Transverse colon (tissue), 4 donors: ENCODE results near the gene CLDN20.
A peak's percentile ranks its signal among the peaks of the same experiment; 100 is the strongest.

Source experiments
- CTCF ChIP-seq, 5 experiments: fragments of 200-600 bp in 3 of 5; fragments of 450-650 bp in 2 of 5; sonication (generic) in 3 of 5; IDR thresholded peaks; 1 replicate in 2 of 5; 2 replicates in 3 of 5; pipeline ENCODE4 v1.5.1; 2016 to 2017; ENCODE audit warnings: antibody characterized with exemption in 5 of 5, inconsistent platforms in 3 of 5, mild to moderate bottlenecking in 2 of 5, moderate library complexity in 1 of 5
- POLR2AphosphoS5 ChIP-seq, 3 donors: sonication (generic); formaldehyde crosslinking; IDR thresholded peaks; one replicate each; pipeline ENCODE4 v1.6.1; 2016; ENCODE audit warnings: antibody characterized with exemption in 3 of 3

GRCh38 chr6:155314092-155314772 is 50.4 kb downstream of the CLDN20 start, which contains the start of gene TFB1M:
- TF ChIP-seq CTCF (IDR thresholded peaks at IDR 0.05) (no peak), POLR2AphosphoS5 (IDR thresholded peaks at IDR 0.05) (peak; percentile 91 to 93 (median 93))
